Endothelial cell of umbilical vein (primary cell): Measurements from ENCODE around the gene PRELID3B. TPM values are rescaled to one million over a fixed set of nuclear protein-coding genes. Genes with fewer than 3 reads are reported as not detected.

Experiments
- BruUV-seq: library from RNA; stranded (reverse); fragments of 400-500 nt; replicated peaks from 2 replicates; lab custom pipeline; 2021; lab: Mats Ljungman, UMichigan
- CTCF ChIA-PET: fragments of 300-600, 350-600 bp; sonication (Branson Sonifier 250); formaldehyde crosslinking; loops from one replicate; lab custom pipeline; 2021; ENCODE audit warnings: antibody characterized with exemption, inconsistent platforms; lab: Charles Lee
- POLR2A ChIA-PET: fragments of 300-600, 350-600 bp; sonication (Branson Sonifier 250); formaldehyde crosslinking; loops from one replicate; lab custom pipeline; 2021; ENCODE audit warnings: antibody characterized with exemption, inconsistent platforms; lab: Charles Lee
- DNase-seq: peaks from one replicate; pipeline ENCODE4 v3.0.0-alpha.2; 2011; ENCODE audit warnings: low read depth, low spot score
- FAIRE-seq: peaks from 2 replicates; lab custom pipeline; 2011; peaks lifted over from hg19 to GRCh38; lab: Jason Lieb, UNC
- H2AFZ ChIP-seq: 2 replicates; pipeline ENCODE4 v1.6.0; 2012; ENCODE audit warnings: low read depth, low read length, control low read depth, inconsistent platforms
- H3K27ac ChIP-seq: 2 replicates; pipeline ENCODE4 v1.5.1; 2011; ENCODE audit warnings: low read depth, mild to moderate bottlenecking, control low read depth, low read length, moderate library complexity; ENCODE audit not compliant: insufficient read depth
- H3K27me3 ChIP-seq, 2 experiments: 2 replicates each; pipeline versions ENCODE4 v1.6.0 to v1.6.1; 2011; ENCODE audit warnings: low read length in 2 of 2, mixed read lengths in 1 of 2; ENCODE audit not compliant: control insufficient read depth in 2 of 2, insufficient read depth in 2 of 2
- H3K36me3 ChIP-seq, 2 experiments: 2 replicates in 1 of 2; 3 replicates in 1 of 2; pipeline ENCODE4 v1.5.1; 2011; ENCODE audit warnings: low read length in 2 of 2, mild to moderate bottlenecking in 1 of 2, moderate library complexity in 1 of 2; ENCODE audit not compliant: control insufficient read depth in 2 of 2, insufficient read depth in 2 of 2; ENCODE audit errors: extremely low read depth in 1 of 2
- H3K4me1 ChIP-seq: 3 replicates; pipeline ENCODE4 v1.5.1; 2011; ENCODE audit warnings: mild to moderate bottlenecking, low read length; ENCODE audit not compliant: control insufficient read depth, insufficient read depth; ENCODE audit errors: extremely low read depth
- H3K4me2 ChIP-seq: 2 replicates; pipeline ENCODE4 v1.6.1; 2011; ENCODE audit warnings: low read length, control low read depth, mixed read lengths; ENCODE audit not compliant: insufficient read depth
- H3K4me3 ChIP-seq, 3 experiments: fragments of 200-600 bp in 1 of 3; sonication (generic), shearing (Covaris generic) in 1 of 3; replicated peaks in 1 of 3; 2 replicates each; pipeline ENCODE4 v1.5.1; 2011 to 2016; ENCODE audit warnings: control low read depth in 3 of 3, low read length in 3 of 3, mild to moderate bottlenecking in 2 of 3, inconsistent platforms in 1 of 3, low read depth in 1 of 3, moderate library complexity in 1 of 3; ENCODE audit not compliant: insufficient read depth in 1 of 3
- H3K79me2 ChIP-seq: 2 replicates; pipeline ENCODE4 v1.6.0; 2012; ENCODE audit warnings: low read length, inconsistent platforms; ENCODE audit not compliant: control insufficient read depth, insufficient read depth
- H3K9ac ChIP-seq: replicated peaks from 2 replicates; pipeline ENCODE3; 2011; ENCODE audit warnings: low read length, control low read depth; ENCODE audit not compliant: insufficient read depth; ENCODE audit errors: extremely low read depth
- H3K9me1 ChIP-seq: replicated peaks from 3 replicates; pipeline ENCODE4 v1.6.0; 2011; ENCODE audit warnings: mild to moderate bottlenecking, low read length; ENCODE audit not compliant: control insufficient read depth, insufficient read depth; ENCODE audit errors: extremely low read depth
- H3K9me3 ChIP-seq: replicated peaks from 2 replicates; pipeline ENCODE4 v1.5.1; 2012; ENCODE audit warnings: low read length, inconsistent platforms; ENCODE audit not compliant: control insufficient read depth, insufficient read depth
- H4K20me1 ChIP-seq: replicated peaks from 2 replicates; pipeline ENCODE3; 2011; ENCODE audit warnings: mild to moderate bottlenecking, low read length; ENCODE audit not compliant: control insufficient read depth, insufficient read depth; ENCODE audit errors: extremely low read depth
- EZH2 ChIP-seq: IDR thresholded peaks from 2 replicates; pipeline ENCODE4 v1.6.1; 2012; ENCODE audit warnings: borderline replicate concordance, low read depth, mild to moderate bottlenecking, moderate library complexity, low read length, inconsistent platforms; ENCODE audit not compliant: severe bottlenecking
- FOS ChIP-seq: IDR thresholded peaks from 2 replicates; pipeline ENCODE4 v1.6.1; 2011; ENCODE audit warnings: mild to moderate bottlenecking, low read length, moderate library complexity, borderline replicate concordance; ENCODE audit not compliant: insufficient read depth
- GATA2 ChIP-seq: IDR thresholded peaks from 2 replicates; pipeline ENCODE4 v1.7.0; 2011; ENCODE audit warnings: low read depth, mild to moderate bottlenecking, moderate library complexity, mixed read lengths, low read length; ENCODE audit not compliant: insufficient read length, insufficient read depth
- JUN ChIP-seq: IDR thresholded peaks from 2 replicates; pipeline ENCODE4 v1.6.1; 2011; ENCODE audit warnings: borderline replicate concordance, low read depth; ENCODE audit not compliant: insufficient read length, insufficient read depth
- MYC ChIP-seq: IDR thresholded peaks from one replicate; pipeline ENCODE4 v1.6.1; 2011; ENCODE audit warnings: mild to moderate bottlenecking, low read depth, low read length
- POLR2A ChIP-seq: IDR thresholded peaks from 2 replicates; pipeline ENCODE4 v1.6.1; 2012; ENCODE audit warnings: low read depth, mild to moderate bottlenecking, control low read depth, low read length
- POLR2AphosphoS5 ChIP-seq: IDR thresholded peaks from 2 replicates; pipeline ENCODE4 v1.6.1; 2012; ENCODE audit warnings: low read depth, mild to moderate bottlenecking, control low read depth, low read length, moderate library complexity; ENCODE audit not compliant: insufficient read depth
- dilution Hi-C: fragments of 300-500 bp; cut with MboI; formaldehyde crosslinking; loops from one replicate; pipeline ENCODE4 v1.15.0; 2019; ENCODE audit warnings: low sequenced_read_pairs; ENCODE audit not compliant: extremely low pct_ligation_motif_present
- intact Hi-C: fragments of 100-400 bp; cut with micrococcal nuclease; formaldehyde crosslinking; loops from one replicate; pipeline ENCODE4 v1.10.0; 2022
- polyA plus RNA-seq, 4 experiments: library from polyadenylated mRNA; depleted of rRNA in 3 of 4; stranded (reverse) in 3 of 4; unstranded in 1 of 4; fragments of >200 nt; gene quantifications; 2 replicates each; pipeline versions ENCODE4 v1.2.1 to v1.2.3, GENCODE V29; 2011 to 2012; ENCODE audit warnings: missing spikeins in 1 of 4
- total RNA-seq: library from RNA; stranded (reverse); gene quantifications from 2 replicates; pipeline ENCODE4 v1.2.3, GENCODE V29; 2021
- TF ChIP-seq, protein P1 (sequence below): IDR thresholded peaks from 2 replicates; pipeline ENCODE4 v1.6.1; 2011; ENCODE audit not compliant: insufficient read depth, insufficient read length
- TF ChIP-seq, protein P2 (sequence below), 2 donors: IDR thresholded peaks; 1 replicate in 1 of 2; 2 replicates in 1 of 2; pipeline ENCODE4 v1.5.1; 2011; ENCODE audit warnings: low read length in 2 of 2, mild to moderate bottlenecking in 2 of 2, moderate library complexity in 2 of 2, control low read depth in 1 of 2, inconsistent platforms in 1 of 2, low read depth in 1 of 2; ENCODE audit not compliant: insufficient read depth in 1 of 2; ENCODE audit errors: extremely low read depth in 1 of 2

The PRELID3B gene
- total and polyA plus RNA-seq, 2 donors (not counting 3 experiments of a cell fraction or from before 2014, with no cell fraction given) = 14.9 to 57.2 TPM

DNA sequence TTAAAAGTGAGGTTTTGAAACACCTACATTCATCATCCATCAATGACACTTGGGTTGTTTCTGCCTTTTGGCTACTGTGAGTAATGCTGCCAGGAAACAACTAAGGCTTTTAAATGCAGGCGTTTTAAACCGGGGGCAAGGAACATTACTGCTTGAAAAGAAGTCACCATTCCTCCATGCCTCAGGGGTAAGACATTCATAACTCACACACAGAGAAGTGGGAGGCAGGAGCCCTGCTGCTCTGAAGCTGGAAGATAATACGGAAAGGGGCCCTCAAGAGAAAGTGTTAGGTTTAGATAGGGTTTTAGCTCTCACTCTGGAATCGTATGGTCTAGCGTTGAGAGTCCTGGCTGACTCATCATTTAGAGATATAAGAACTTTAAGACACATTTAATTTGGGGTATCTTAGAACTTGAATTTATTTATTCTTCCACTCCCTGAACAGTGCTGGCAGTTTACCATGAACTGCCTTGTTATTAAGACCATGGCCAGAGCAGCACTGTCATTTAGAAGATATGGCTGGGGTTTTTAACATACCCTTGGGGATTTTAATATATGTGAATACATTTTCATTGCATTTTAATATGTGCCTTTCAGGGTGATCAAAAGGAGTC, 21.5 kb downstream of the PRELID3B start:
- DNase-seq (no peak), FAIRE-seq (no peak)
- ChIA-PET POLR2A (no interaction called here), CTCF (interaction anchor here (0.9 kb wide), 1 partner anchor 12 kb away, joined by 3 read pairs; no protein-coding TSS in a partner anchor)
- H4K20me1 ChIP-seq = no peaks in the 10 kb centered on the region
- peaks cover 7% of the 10 kb centered on the region for H3K4me1 ChIP-seq
- no peaks in the 10 kb centered on the region for H3K27me3 ChIP-seq
- H2AFZ ChIP-seq = no peak overlapping the region
- no TSS peak for BruUV-seq
- no peak overlapping the region for H3K4me2 ChIP-seq
- no peaks in the 10 kb centered on the region for H3K9me1 ChIP-seq
- intact Hi-C loops (loop anchor here (1.0 kb wide), 1 partner anchor 8 kb away; no protein-coding TSS in a partner anchor), dilution Hi-C loops (no loop called here)
- H3K9ac ChIP-seq = no peak overlapping the region
- peaks cover 17% of the 10 kb centered on the region for H3K79me2 ChIP-seq
- no peak overlapping the region for H3K27ac ChIP-seq
- H3K36me3 ChIP-seq = peaks cover 9 to 18% of the 10 kb centered on the region in 2 experiments
- TF ChIP-seq, protein P1, sequence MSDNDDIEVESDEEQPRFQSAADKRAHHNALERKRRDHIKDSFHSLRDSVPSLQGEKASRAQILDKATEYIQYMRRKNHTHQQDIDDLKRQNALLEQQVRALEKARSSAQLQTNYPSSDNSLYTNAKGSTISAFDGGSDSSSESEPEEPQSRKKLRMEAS = no peak
- TF ChIP-seq EZH2 (no peak), JUN (no peak), FOS (no peak), POLR2AphosphoS5 (no peak), POLR2A (no peak), GATA2 (no peak), MYC (no peak)
- TF ChIP-seq, protein P2, sequence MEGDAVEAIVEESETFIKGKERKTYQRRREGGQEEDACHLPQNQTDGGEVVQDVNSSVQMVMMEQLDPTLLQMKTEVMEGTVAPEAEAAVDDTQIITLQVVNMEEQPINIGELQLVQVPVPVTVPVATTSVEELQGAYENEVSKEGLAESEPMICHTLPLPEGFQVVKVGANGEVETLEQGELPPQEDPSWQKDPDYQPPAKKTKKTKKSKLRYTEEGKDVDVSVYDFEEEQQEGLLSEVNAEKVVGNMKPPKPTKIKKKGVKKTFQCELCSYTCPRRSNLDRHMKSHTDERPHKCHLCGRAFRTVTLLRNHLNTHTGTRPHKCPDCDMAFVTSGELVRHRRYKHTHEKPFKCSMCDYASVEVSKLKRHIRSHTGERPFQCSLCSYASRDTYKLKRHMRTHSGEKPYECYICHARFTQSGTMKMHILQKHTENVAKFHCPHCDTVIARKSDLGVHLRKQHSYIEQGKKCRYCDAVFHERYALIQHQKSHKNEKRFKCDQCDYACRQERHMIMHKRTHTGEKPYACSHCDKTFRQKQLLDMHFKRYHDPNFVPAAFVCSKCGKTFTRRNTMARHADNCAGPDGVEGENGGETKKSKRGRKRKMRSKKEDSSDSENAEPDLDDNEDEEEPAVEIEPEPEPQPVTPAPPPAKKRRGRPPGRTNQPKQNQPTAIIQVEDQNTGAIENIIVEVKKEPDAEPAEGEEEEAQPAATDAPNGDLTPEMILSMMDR (IDR thresholded peaks at IDR 0.05; ENCODE audit: extremely low read depth in 1 of 2, insufficient read depth in 1 of 2, low read depth in 1 of 2, low read length in 2 of 2) = no peak
- no peaks in the 10 kb centered on the region for H3K9me3 ChIP-seq
- H3K4me3 ChIP-seq = no peak overlapping the region
